Common myeloid progenitor, CD34-positive (primary cell): Measurements from ENCODE around the gene TMEM178A.

Experiments
- CTCF ChIA-PET: fragments of 350-600 bp; sonication (Branson Sonifier 250); formaldehyde crosslinking; loops from one replicate; lab custom pipeline; 2021; ENCODE audit warnings: antibody characterized with exemption; lab: Charles Lee
- POLR2A ChIA-PET: fragments of 350-600 bp; sonication (Branson Sonifier 250); formaldehyde crosslinking; loops from one replicate; lab custom pipeline; 2021; ENCODE audit warnings: antibody characterized with exemption; lab: Charles Lee
- DNase-seq, 3 donors: peaks; one replicate each; pipeline versions ENCODE4 v3.0.0 to v3.0.0-alpha.2; 2013
- H3K27ac ChIP-seq, 2 experiments: 1 replicate in 1 of 2; 2 replicates in 1 of 2; pipeline ENCODE4 v1.7.0; 2013; ENCODE audit warnings: inconsistent platforms in 2 of 2, low read length in 2 of 2, mild to moderate bottlenecking in 2 of 2, low read depth in 1 of 2, moderate library complexity in 1 of 2; ENCODE audit not compliant: severe bottlenecking in 2 of 2, insufficient read depth in 1 of 2, poor library complexity in 1 of 2
- H3K27me3 ChIP-seq, 5 experiments: replicated peaks in 2 of 5; 1 replicate in 3 of 5; 2 replicates in 2 of 5; pipeline versions ENCODE4 v1.6.1 to v1.7.0; 2013; ENCODE audit warnings: low read length in 4 of 5, mild to moderate bottlenecking in 2 of 5, moderate library complexity in 2 of 5, inconsistent platforms in 1 of 5; ENCODE audit not compliant: insufficient read depth in 5 of 5, control insufficient read depth in 4 of 5
- H3K36me3 ChIP-seq, 4 experiments: 1 replicate in 2 of 4; 2 replicates in 2 of 4; pipeline versions ENCODE4 v1.6.1 to v1.7.0; 2013; ENCODE audit warnings: low read length in 3 of 4, control low read depth in 1 of 4, mild to moderate bottlenecking in 1 of 4; ENCODE audit not compliant: control insufficient read depth in 4 of 4, insufficient read depth in 4 of 4
- H3K4me1 ChIP-seq, 4 experiments: 1 replicate in 3 of 4; 2 replicates in 1 of 4; pipeline versions ENCODE4 v1.6.1 to v1.7.1; 2013; ENCODE audit warnings: low read length in 3 of 4, mild to moderate bottlenecking in 3 of 4, control low read depth in 1 of 4, inconsistent platforms in 1 of 4, moderate library complexity in 1 of 4; ENCODE audit not compliant: control insufficient read depth in 4 of 4, insufficient read depth in 4 of 4; ENCODE audit errors: control extremely low read depth in 1 of 4
- H3K4me3 ChIP-seq, 7 experiments: 1 replicate in 4 of 7; 2 replicates in 3 of 7; pipeline versions ENCODE4 v1.5.1 to v1.7.0; 2013; ENCODE audit warnings: mild to moderate bottlenecking in 7 of 7, low read length in 6 of 7, moderate library complexity in 6 of 7, inconsistent platforms in 2 of 7, low read depth in 2 of 7, control low read depth in 1 of 7; ENCODE audit not compliant: insufficient read depth in 4 of 7, control insufficient read depth in 1 of 7; ENCODE audit errors: extremely low read depth in 1 of 7
- H3K9me3 ChIP-seq, 5 experiments: 1 replicate in 4 of 5; 2 replicates in 1 of 5; pipeline versions ENCODE4 v1.6.1 to v1.7.1; 2013; ENCODE audit warnings: low read length in 4 of 5, mild to moderate bottlenecking in 2 of 5, inconsistent platforms in 1 of 5, low read depth in 1 of 5, moderate library complexity in 1 of 5; ENCODE audit not compliant: control insufficient read depth in 4 of 5, insufficient read depth in 2 of 5; ENCODE audit errors: control extremely low read depth in 1 of 5
- WGBS: methylation state at CpG from one replicate; pipeline ENCODE4 v1.1.5; 2013; ENCODE audit not compliant: insufficient coverage; 5-methylcytosine and 5-hydroxymethylcytosine counted together

The TMEM178A gene

DNA sequence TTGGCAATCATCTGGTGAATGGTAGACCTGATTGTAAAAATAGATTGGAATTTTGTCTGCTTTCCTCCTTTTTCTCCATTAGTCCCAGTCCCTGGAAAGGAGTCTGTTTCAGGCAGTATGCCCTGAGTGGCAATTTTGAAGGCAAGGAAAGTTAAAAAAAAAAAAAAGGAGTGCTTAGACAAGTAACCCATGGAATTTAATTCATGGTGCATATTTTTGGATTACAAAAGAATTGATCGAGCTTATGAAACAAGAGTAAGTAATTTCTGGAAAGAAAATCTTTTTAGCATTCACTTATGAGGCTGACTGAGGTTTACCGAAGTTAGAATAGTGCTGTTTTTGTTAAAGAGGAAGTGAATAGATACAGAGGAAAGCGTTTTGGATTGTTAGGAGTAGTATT lies 29.4 kb upstream of the TMEM178A start:
- ChIA-PET CTCF (interaction anchor here (0.6 to 2.6 kb wide), 4 partner anchors 8 to 94 kb away, joined by 4 to 8 read pairs (median 4); no protein-coding TSS in a partner anchor), POLR2A (no interaction called here)
- DNase-seq = no peak
- no peak overlapping the region for H3K4me3 ChIP-seq
- H3K9me3 ChIP-seq = no peaks in the 10 kb centered on the region
- H3K4me1 ChIP-seq = peaks cover 4 to 17% (median 9%) of the 10 kb centered on the region in 4 experiments
- H3K27me3 ChIP-seq = no peaks in the 10 kb centered on the region
- H3K36me3 ChIP-seq = no peaks in the 10 kb centered on the region
- WGBS = 100% methylated on average over 1 of the region's 3 CpGs
- H3K27ac ChIP-seq = no peak overlapping the region

DNA sequence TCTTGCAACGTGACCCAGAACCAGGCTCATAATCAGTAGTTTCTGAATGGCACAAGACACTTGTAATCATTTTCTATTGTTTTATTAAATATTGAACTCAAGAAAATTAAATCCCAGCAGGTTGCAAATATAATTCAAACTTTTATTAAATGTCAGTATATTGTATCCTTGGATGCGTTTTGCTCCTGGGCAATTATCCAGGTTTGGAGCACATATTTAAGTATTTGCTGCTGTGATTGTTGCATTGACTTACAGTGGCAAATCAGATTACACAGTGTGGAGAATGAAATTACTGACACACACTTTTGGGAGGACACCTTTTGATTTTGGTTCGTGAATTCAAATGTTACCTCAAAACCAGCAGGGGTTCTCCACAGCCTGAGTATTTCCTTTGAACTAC lies 27.1 kb upstream of the TMEM178A start:
- no peaks in the 10 kb centered on the region for H3K36me3 ChIP-seq
- ChIA-PET CTCF (no interaction called here), POLR2A (no interaction called here)
- H3K4me3 ChIP-seq = no peak overlapping the region
- H3K4me1 ChIP-seq = peaks cover 0 to 4% (median 0%) of the 10 kb centered on the region in 4 experiments
- no peak overlapping the region for H3K27ac ChIP-seq
- 100% methylated on average over 1 of the region's 3 CpGs for WGBS
- H3K27me3 ChIP-seq = no peaks in the 10 kb centered on the region
- no peaks in the 10 kb centered on the region for H3K9me3 ChIP-seq
- no peak for DNase-seq

DNA sequence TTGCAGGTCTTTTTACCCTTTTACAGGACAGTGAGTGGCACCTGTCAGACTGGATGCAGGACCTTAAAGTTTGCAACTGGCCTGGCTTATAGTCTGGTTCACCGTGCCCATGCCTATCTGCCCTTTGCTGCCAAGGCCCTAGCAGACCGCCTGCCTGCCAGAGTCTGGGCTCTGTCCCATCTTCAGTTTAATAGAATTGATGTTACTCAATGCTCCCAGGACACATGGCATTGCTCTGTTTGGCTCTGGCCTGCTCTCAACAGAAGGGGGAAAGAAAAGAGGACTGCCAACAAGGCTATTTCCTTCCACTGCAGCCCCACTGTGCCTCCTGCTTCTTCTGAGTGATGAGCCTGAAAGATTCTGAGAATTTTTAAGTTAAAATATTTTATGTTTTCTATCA lies 25.6 kb upstream of the TMEM178A start:
- WGBS = 100% methylated on average over 2 of the region's 2 CpGs
- POLR2A ChIA-PET = no interaction called here
- CTCF ChIA-PET = no interaction called here
- no peaks in the 10 kb centered on the region for H3K27me3 ChIP-seq
- no peak overlapping the region for H3K27ac ChIP-seq
- H3K9me3 ChIP-seq = no peaks in the 10 kb centered on the region
- H3K4me1 ChIP-seq = peaks cover 0 to 4% (median 0%) of the 10 kb centered on the region in 4 experiments
- no peak overlapping the region for H3K4me3 ChIP-seq
- DNase-seq = no peak
- H3K36me3 ChIP-seq = no peaks in the 10 kb centered on the region

DNA sequence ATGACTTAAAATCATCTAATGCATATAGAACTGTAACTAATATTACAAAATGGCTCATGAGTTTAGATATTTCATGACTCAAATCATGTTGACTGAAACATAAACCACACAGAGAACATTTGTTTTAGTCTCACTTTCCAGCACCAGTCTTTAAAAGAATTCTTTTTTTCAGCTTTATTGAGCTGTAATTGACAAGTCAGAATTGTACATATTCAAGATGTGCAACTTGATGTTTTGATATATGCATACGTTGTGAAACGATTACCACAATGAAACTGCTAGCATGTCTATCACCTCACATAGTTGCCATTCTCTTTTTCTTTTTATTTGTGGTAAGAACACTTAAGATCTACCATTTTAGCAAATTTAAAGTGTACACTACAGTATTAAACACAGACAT lies 25.0 kb upstream of the TMEM178A start:
- POLR2A ChIA-PET = no interaction called here
- WGBS = no CpG with 5 or more reads among the region's 2 CpGs
- no peak overlapping the region for H3K4me3 ChIP-seq
- H3K9me3 ChIP-seq = no peaks in the 10 kb centered on the region
- H3K4me1 ChIP-seq = peaks cover 0 to 4% (median 0%) of the 10 kb centered on the region in 4 experiments
- H3K36me3 ChIP-seq = no peaks in the 10 kb centered on the region
- CTCF ChIA-PET = no interaction called here
- no peaks in the 10 kb centered on the region for H3K27me3 ChIP-seq
- DNase-seq = no peak
- no peak overlapping the region for H3K27ac ChIP-seq

DNA sequence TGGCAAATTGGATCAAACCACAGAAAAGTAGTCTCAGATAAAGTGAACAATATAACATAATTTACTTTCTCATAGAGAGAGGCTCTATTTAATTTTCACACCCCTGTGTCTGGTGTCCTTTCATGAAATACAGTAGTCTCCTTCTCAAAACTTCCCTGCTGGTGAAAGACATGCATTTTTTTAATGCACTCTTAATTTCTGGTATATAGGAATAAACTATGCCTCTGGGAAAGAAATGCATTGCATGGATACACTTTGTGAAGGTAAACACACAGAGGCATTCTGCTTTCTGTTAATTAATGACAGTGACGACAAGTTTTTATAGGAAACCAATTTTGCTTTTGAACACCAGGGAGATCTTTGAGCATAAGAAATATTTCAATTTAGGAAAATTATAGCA lies 24.1 kb upstream of the TMEM178A start:
- no peak overlapping the region for H3K4me3 ChIP-seq
- H3K9me3 ChIP-seq = no peaks in the 10 kb centered on the region
- ChIA-PET CTCF (interaction anchor here (1.4 kb wide), 1 partner anchor 48 kb away, joined by 4 read pairs; no protein-coding TSS in a partner anchor), POLR2A (no interaction called here)
- WGBS = no CpG with 5 or more reads among the region's 1 CpG
- H3K27ac ChIP-seq = no peak overlapping the region
- no peaks in the 10 kb centered on the region for H3K36me3 ChIP-seq
- no peaks in the 10 kb centered on the region for H3K27me3 ChIP-seq
- DNase-seq = no peak
- peaks cover 0 to 4% (median 0%) of the 10 kb centered on the region in 4 experiments for H3K4me1 ChIP-seq

DNA sequence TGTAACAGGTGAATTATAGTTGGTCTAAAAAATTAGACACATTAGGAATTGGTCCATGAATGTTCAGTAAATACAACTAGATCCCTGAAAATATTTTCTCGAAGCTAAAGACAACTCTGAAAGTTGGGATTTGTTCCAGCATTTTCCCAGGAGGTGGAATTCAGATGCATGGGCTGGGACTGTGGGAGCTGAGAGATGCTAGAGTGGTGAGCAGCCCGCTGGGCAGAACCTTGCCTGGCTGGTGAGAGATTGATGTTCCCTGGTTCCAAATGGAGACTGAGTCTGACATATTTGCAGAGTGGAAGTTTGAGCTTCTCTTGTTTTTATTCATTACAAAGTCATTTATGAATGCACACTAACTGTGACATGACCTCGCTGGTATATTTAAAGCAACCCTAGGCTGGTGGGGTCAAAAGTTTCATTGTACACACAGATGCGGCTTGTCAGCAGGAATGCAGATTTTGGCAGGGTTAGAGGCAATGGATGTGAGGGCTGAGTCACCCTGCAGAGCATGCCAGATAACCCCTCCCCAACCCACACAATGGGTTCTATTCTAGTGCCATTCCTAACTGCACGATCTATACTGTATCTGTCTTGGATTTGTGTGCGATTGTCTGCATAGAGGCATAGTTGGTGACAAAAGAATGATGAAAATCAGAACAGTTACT lies 23.5 kb upstream of the TMEM178A start:
- Histone ChIP-seq H3K36me3 (no peaks in the 10 kb centered on the region), H3K9me3 (no peaks in the 10 kb centered on the region), H3K4me3 (no peak overlapping the region), H3K27me3 (no peaks in the 10 kb centered on the region), H3K4me1 (peaks cover 0 to 4% (median 0%) of the 10 kb centered on the region in 4 experiments), H3K27ac (no peak overlapping the region)
- POLR2A ChIA-PET = no interaction called here
- WGBS = 100% methylated on average over 1 of the region's 6 CpGs
- no peak for DNase-seq
- CTCF ChIA-PET = interaction anchor here (1.4 kb wide), 1 partner anchor 48 kb away, joined by 4 read pairs; no protein-coding TSS in a partner anchor

DNA sequence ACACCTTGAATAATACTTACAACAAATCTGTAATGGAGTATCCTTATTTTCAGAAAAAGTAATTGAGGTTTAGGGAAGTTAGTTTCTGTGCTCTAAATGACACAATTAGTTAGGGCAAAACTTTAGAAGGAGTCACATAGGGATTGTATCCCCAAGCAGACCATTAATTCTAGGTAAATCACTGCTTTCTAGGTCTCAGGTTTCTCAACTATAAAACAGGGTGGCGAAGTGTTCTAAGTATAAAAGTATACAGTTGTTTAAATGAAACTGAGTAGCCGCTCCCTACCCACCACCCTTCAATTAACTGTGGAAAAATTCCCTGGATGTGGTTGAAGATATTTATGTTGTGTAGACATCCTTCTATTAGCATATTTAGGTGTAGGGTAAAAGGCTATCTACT lies 19.9 kb upstream of the TMEM178A start:
- Histone ChIP-seq H3K27ac (no peak overlapping the region), H3K27me3 (no peaks in the 10 kb centered on the region), H3K36me3 (no peaks in the 10 kb centered on the region), H3K9me3 (no peaks in the 10 kb centered on the region), H3K4me1 (no peaks in the 10 kb centered on the region), H3K4me3 (no peak overlapping the region)
- no CpG with 5 or more reads among the region's 2 CpGs for WGBS
- POLR2A ChIA-PET = no interaction called here
- CTCF ChIA-PET = no interaction called here
- no peak for DNase-seq
